Cardiac muscle cell (in vitro differentiated cells and primary cell): ENCODE results near the gene OR9Q2. TPM values are rescaled to one million over a fixed set of nuclear protein-coding genes. Genes with fewer than 3 reads are reported as not detected.

ENCODE experiments used
- DNase-seq, 2 donors: peaks; one replicate each; pipeline versions ENCODE4 v3.0.0 to v3.0.0-alpha.2; 2010 to 2017; ENCODE audit warnings: low read depth in 1 of 2, low spot score in 1 of 2
- H3K27ac ChIP-seq: fragments of 200-600 bp; sonication (generic); 2 replicates; pipeline ENCODE4 v1.5.1; 2016
- H3K27me3 ChIP-seq: fragments of 200-600 bp; sonication (generic); 2 replicates; pipeline ENCODE4 v1.6.0; 2016; ENCODE audit warnings: control low read depth
- H3K36me3 ChIP-seq: fragments of 200-600 bp; sonication (generic); 2 replicates; pipeline ENCODE4 v1.5.1; 2016; ENCODE audit warnings: control low read depth
- H3K4me1 ChIP-seq: fragments of 200-600 bp; sonication (generic); 2 replicates; pipeline ENCODE4 v1.8.1; 2017; ENCODE audit warnings: low read depth, mild to moderate bottlenecking, mixed run types
- H3K4me3 ChIP-seq: fragments of 200-600 bp; sonication (generic); 2 replicates; pipeline ENCODE4 v1.5.1; 2016; ENCODE audit warnings: mild to moderate bottlenecking
- H3K9me3 ChIP-seq: fragments of 200-600 bp; sonication (generic); 2 replicates; pipeline ENCODE4 v1.5.1; 2017; ENCODE audit warnings: low read depth, mild to moderate bottlenecking, control low read depth
- polyA plus RNA-seq: library from polyadenylated mRNA; unstranded; fragments of >200 nt; fragmentation: Nextera tagmentation; extraction: Ambion mirVana; gene quantifications from 2 replicates; pipeline ENCODE4 v1.2.1, GENCODE V29; 2016
- total RNA-seq: library from RNA; depleted of rRNA; stranded (reverse); fragments of >200 nt; gene quantifications from 2 replicates; pipeline ENCODE4 v1.2.3, GENCODE V29; 2016
- TF ChIP-seq, protein P1 (sequence below): IDR thresholded peaks from 2 replicates; pipeline ENCODE4 v1.5.1; 2012; ENCODE audit warnings: low read depth, mild to moderate bottlenecking, low read length

Gene OR9Q2, protein sequence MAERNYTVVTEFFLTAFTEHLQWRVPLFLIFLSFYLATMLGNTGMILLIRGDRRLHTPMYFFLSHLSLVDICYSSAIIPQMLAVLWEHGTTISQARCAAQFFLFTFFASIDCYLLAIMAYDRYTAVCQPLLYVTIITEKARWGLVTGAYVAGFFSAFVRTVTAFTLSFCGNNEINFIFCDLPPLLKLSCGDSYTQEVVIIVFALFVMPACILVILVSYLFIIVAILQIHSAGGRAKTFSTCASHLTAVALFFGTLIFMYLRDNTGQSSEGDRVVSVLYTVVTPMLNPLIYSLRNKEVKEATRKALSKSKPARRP
- total RNA-seq: not detected in 2 replicates
- polyA plus RNA-seq: not detected in 2 replicates

DNA sequence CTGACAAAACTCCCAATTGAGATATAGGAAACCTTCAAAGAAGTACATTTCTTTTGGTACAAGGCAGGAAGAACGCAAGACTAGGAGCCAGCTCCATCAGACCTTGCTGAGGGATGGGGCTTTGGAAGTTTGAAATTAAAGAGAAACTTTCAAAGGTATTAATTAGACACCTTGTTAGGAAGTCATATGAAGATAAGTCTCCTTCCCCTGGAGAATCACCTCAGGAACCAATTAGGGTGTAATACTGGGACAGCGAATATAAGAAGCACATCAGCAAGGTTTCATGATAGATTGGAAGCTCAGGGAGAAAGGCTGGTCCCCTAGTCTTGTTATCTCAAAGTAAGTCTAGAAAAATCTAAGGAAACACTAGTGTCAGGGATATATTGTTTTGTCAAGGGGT lies at the start of gene OR9Q2:
Gene OR9Q2 (plus strand): TSS at position 301 of the 400 bp plus-strand sequence. CDS start 1,421 bp downstream, outside the sequence.
- TF ChIP-seq, protein P1, sequence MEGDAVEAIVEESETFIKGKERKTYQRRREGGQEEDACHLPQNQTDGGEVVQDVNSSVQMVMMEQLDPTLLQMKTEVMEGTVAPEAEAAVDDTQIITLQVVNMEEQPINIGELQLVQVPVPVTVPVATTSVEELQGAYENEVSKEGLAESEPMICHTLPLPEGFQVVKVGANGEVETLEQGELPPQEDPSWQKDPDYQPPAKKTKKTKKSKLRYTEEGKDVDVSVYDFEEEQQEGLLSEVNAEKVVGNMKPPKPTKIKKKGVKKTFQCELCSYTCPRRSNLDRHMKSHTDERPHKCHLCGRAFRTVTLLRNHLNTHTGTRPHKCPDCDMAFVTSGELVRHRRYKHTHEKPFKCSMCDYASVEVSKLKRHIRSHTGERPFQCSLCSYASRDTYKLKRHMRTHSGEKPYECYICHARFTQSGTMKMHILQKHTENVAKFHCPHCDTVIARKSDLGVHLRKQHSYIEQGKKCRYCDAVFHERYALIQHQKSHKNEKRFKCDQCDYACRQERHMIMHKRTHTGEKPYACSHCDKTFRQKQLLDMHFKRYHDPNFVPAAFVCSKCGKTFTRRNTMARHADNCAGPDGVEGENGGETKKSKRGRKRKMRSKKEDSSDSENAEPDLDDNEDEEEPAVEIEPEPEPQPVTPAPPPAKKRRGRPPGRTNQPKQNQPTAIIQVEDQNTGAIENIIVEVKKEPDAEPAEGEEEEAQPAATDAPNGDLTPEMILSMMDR: no peak
- H3K9me3 ChIP-seq: no peaks in the 10 kb centered on the region
- H3K4me1 ChIP-seq: no peaks in the 10 kb centered on the region

DNA sequence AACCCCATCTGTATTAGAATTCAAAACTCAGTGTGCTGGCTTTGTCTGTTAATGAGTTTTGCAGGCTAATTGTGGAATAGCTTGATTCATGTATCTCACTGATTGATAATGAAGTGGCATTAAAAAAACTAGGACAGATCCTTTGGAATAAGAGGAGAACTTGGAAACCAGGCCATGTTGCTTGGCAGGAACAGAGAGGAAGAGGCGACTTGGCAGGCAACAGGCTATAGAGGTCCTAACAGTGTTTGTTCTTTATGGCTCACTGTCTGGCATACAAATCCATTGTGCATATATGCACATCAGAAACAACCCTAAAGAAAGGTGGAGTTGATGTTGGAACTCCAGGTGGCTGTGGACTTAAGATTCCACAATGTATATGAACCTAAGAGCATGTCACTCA lies 46.1 kb upstream of the OR9Q2 start:
- DNase-seq: no peak
- Histone ChIP-seq H3K27ac (no peak overlapping the region), H3K27me3 (no peaks in the 10 kb centered on the region), H3K4me1 (no peaks in the 10 kb centered on the region), H3K36me3 (no peaks in the 10 kb centered on the region), H3K9me3 (no peaks in the 10 kb centered on the region), H3K4me3 (no peak overlapping the region)
- TF ChIP-seq, protein P1: no peak

More for the DNA sequence above, at the start of gene OR9Q2:
- no peak for DNase-seq
- no peak within 1 kb of the TSS for H3K27ac ChIP-seq
- no peak within 1 kb of the TSS for H3K4me3 ChIP-seq
- no peaks in the 10 kb centered on the region for H3K36me3 ChIP-seq
- H3K27me3 ChIP-seq: no peaks in the 10 kb centered on the region

DNA sequence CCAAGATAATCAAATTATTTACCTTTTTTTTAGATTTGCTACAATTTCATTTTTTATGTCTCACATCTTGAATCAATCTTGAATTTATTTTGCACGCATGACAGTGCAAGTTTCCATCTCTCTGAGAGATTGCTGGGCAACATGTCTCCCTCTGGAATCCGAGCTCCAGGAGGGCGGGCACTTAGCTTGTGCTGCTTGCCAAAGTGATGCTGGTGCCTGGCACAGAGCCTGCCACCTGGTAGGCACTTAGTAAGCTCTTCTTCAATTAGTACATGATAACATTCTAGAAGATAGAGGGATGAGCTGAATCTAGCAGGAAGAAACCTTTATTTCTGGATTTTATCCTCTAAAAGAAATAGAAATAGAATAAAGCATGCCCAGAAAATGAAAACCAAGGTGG lies 36.1 kb upstream of the OR9Q2 start:
- Histone ChIP-seq H3K4me3 (no peak overlapping the region), H3K27ac (no peak overlapping the region), H3K4me1 (no peaks in the 10 kb centered on the region), H3K27me3 (no peaks in the 10 kb centered on the region), H3K36me3 (no peaks in the 10 kb centered on the region), H3K9me3 (no peaks in the 10 kb centered on the region)
- TF ChIP-seq, protein P1: no peak
- DNase-seq: no peak

DNA sequence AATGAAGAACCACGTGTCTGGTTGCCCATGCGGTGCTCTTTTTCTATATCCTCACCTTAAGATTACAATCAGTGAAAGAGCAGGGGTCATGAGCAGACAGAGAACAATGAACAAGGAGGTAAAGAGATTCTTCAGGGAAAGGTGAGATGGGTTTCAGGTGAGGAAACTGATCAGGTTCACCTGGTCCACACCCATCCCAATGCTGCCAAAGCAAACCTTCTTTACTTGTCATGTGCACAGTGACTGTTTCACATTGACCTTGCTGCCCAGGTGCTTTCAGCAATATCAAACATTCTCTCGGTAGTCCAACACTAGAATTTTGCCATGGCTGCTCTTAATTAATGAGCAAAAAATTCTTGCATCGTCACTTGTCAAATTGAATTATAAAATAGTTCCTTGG lies 24.5 kb upstream of the OR9Q2 start:
- no peaks in the 10 kb centered on the region for H3K36me3 ChIP-seq
- no peak for DNase-seq
- H3K9me3 ChIP-seq: no peaks in the 10 kb centered on the region
- H3K27me3 ChIP-seq: no peaks in the 10 kb centered on the region
- no peak overlapping the region for H3K4me3 ChIP-seq
- no peaks in the 10 kb centered on the region for H3K4me1 ChIP-seq
- no peak overlapping the region for H3K27ac ChIP-seq
- TF ChIP-seq, protein P1: no peak

DNA sequence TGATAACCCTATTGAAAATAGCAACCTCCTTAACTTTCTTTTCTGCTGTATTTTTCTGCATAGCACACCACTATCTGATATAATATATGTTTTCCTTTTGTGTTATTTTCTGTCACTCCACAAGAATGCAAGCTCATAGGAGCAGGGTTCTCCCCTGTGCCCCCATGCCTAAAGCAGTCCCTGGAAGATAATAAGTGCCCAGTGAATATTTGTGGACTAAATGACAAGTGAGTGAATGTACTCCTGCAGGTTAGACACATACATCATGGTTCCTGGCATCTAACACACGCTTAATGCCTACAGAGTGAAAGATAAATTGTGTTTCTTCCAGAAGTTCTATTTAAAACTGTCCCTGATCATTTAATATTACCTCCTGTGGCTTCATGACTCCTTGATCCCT lies 23.9 kb upstream of the OR9Q2 start:
- Histone ChIP-seq H3K4me3 (no peak overlapping the region), H3K27ac (no peak overlapping the region), H3K27me3 (no peaks in the 10 kb centered on the region), H3K9me3 (no peaks in the 10 kb centered on the region), H3K36me3 (no peaks in the 10 kb centered on the region), H3K4me1 (no peaks in the 10 kb centered on the region)
- TF ChIP-seq, protein P1: no peak
- no peak for DNase-seq
